ENCODE results near the gene VTN.

Gene VTN

DNA sequence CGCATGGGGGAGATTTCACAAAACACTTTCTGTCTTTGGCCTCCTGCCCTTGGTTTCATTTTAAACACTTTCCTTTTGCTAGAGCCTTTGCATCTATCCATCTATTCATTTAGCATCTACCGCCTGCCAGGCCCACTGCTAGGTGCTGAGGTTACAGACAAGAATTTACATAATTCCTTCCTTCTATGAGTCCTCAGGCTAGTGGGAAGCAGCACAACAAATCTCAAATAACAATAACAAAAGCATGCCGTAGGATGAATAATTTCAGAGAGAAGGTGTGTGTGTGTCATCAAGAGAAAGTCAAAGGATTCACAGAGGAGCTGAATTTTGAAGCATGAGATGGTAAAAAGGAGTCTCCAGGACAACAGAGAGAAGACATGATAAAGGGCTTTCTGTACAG lies 42.0 kb upstream of the VTN start:
- Histone ChIP-seq H4K12ac (ENCODE audit: low read depth, low read length) (no peak overlapping the region), H4K8ac (ENCODE audit: low read depth, low read length) (no peak overlapping the region), H3K36me3 (ENCODE audit: control insufficient read depth in 1 of 2, insufficient read depth in 2 of 2, low read length in 2 of 2) (no peaks in the 10 kb centered on the region), H3K4me2 (ENCODE audit: low read length) (no peak overlapping the region), H3K9me3 (ENCODE audit: insufficient read depth, low read depth, low read length) (no peaks in the 10 kb centered on the region), H2BK120ac (ENCODE audit: insufficient read depth, low read length, poor library complexity) (no peak overlapping the region), H3K9ac (ENCODE audit: low read length) (no peak overlapping the region), H3K4ac (ENCODE audit: low read depth, low read length) (no peak overlapping the region), H3K4me1 (ENCODE audit: control insufficient read depth in 1 of 2, insufficient read depth in 2 of 2, low read length in 2 of 2) (peaks cover 0 to 7% of the 10 kb centered on the region in 2 experiments), H3K23ac (ENCODE audit: low read length) (no peak overlapping the region), H2AFZ (ENCODE audit: insufficient read depth, low read length, poor library complexity) (no peak overlapping the region), H3K79me1 (ENCODE audit: low read length) (no peaks in the 10 kb centered on the region), H3K27me3 (ENCODE audit: insufficient read depth, low read length) (no peaks in the 10 kb centered on the region), H3K79me2 (ENCODE audit: control insufficient read depth, insufficient read depth, low read length, poor library complexity) (no peaks in the 10 kb centered on the region), H2BK12ac (ENCODE audit: low read length) (no peak overlapping the region), H3K14ac (ENCODE audit: low read length) (no peak overlapping the region), H3K18ac (ENCODE audit: low read length) (no peak overlapping the region), H4K91ac (ENCODE audit: low read depth, low read length) (no peak overlapping the region), H3K4me3 (ENCODE audit: low read depth, low read length) (no peak overlapping the region), H2BK5ac (ENCODE audit: low read depth, low read length, poor library complexity) (no peak overlapping the region), H2AK5ac (ENCODE audit: low read length) (no peak overlapping the region), H3K27ac (ENCODE audit: low read depth, low read length) (no peak overlapping the region)
- DNase-seq: no peak
- WGBS (ENCODE audit: extremely low coverage, insufficient coverage, insufficient read length): no CpG with 5 or more reads among the region's 3 CpGs

DNA sequence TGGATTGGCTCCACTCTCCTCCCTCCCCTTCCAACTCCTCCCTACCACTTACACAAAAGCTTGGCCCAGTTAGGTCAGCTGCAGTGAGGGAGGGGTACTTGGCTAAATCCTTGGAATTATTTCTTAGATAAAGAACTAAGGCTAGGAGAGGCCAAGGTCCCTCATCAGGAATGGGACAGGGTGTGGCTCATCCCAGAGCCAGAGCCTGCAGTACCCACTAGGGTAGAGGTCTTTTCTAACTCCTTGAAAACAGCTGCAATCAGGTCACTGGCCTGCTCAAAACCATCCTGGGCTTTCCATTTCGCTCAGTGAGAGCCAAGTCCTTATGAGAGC lies 37.8 kb upstream of the VTN start:
- Histone ChIP-seq H3K4me1 (ENCODE audit: control insufficient read depth in 1 of 2, insufficient read depth in 2 of 2, low read length in 2 of 2) (peaks cover 10 to 19% of the 10 kb centered on the region in 2 experiments), H2BK12ac (ENCODE audit: low read length) (no peak overlapping the region), H2BK5ac (ENCODE audit: low read depth, low read length, poor library complexity) (peak overlapping the region; percentile 3), H2AK5ac (ENCODE audit: low read length) (no peak overlapping the region), H3K9ac (ENCODE audit: low read length) (no peak overlapping the region), H2BK120ac (ENCODE audit: insufficient read depth, low read length, poor library complexity) (no peak overlapping the region), H3K4me2 (ENCODE audit: low read length) (no peak overlapping the region), H4K91ac (ENCODE audit: low read depth, low read length) (peak overlapping the region; percentile 33), H3K23ac (ENCODE audit: low read length) (no peak overlapping the region), H3K79me2 (ENCODE audit: control insufficient read depth, insufficient read depth, low read length, poor library complexity) (peaks cover 3% of the 10 kb centered on the region), H3K79me1 (ENCODE audit: low read length) (peaks cover 4% of the 10 kb centered on the region), H3K27me3 (ENCODE audit: insufficient read depth, low read length) (no peaks in the 10 kb centered on the region), H3K27ac (ENCODE audit: low read depth, low read length) (no peak overlapping the region), H3K18ac (ENCODE audit: low read length) (no peak overlapping the region), H4K12ac (ENCODE audit: low read depth, low read length) (no peak overlapping the region), H3K4ac (ENCODE audit: low read depth, low read length) (no peak overlapping the region), H3K14ac (ENCODE audit: low read length) (no peak overlapping the region), H3K9me3 (ENCODE audit: insufficient read depth, low read depth, low read length) (no peaks in the 10 kb centered on the region), H3K4me3 (ENCODE audit: low read depth, low read length) (no peak overlapping the region), H4K8ac (ENCODE audit: low read depth, low read length) (no peak overlapping the region), H3K36me3 (ENCODE audit: control insufficient read depth in 1 of 2, insufficient read depth in 2 of 2, low read length in 2 of 2) (no peaks in the 10 kb centered on the region), H2AFZ (ENCODE audit: insufficient read depth, low read length, poor library complexity) (no peak overlapping the region)
- no CpG with 5 or more reads among the region's 1 CpG for WGBS (ENCODE audit: extremely low coverage, insufficient coverage, insufficient read length)
- no peak for DNase-seq

DNA sequence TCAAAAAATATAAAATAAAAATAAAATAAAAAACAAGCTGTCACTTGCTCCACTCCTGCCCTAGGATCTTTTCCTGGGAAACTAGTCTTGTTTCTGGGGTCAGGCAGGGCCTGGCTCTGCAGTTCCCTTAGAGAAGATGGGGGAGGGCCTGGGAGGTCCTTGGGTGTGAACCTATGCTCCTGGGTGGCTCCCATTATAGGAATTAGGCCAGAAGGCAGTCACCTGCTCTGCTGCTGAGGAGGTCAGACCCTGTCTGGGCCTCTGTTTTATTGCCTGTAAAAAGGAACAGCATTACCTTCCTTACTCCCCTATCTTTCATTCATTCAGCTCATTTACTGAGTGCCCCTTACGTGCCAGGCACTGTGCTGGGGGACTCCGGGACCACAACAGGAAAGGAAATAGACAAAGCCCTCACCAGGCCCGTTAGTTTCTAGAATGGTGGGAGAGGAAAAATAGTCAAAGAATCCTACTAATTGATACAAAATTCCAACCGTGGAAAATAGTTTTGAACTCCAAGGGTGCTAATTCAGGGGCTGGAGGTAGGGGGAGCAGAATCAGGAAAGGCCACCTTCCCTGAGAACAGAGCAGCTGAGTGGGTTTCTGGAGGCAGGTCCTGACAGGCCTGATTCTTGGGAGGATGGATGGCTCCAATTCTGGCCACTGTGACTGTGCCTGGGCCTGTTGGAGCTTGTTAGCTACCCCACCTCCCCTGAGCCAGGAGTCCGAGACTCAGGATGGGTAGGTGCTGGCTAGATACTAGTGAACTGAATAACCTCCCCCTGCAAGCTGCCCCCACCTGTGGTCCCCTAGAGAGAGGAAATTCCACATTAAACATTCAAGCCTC lies 37.2 kb upstream of the VTN start:
- Histone ChIP-seq H3K4me1 (ENCODE audit: control insufficient read depth in 1 of 2, insufficient read depth in 2 of 2, low read length in 2 of 2) (peaks cover 10 to 19% of the 10 kb centered on the region in 2 experiments), H3K18ac (ENCODE audit: low read length) (no peak overlapping the region), H3K27ac (ENCODE audit: low read depth, low read length) (no peak overlapping the region), H2BK120ac (ENCODE audit: insufficient read depth, low read length, poor library complexity) (no peak overlapping the region), H3K23ac (ENCODE audit: low read length) (no peak overlapping the region), H2AK5ac (ENCODE audit: low read length) (no peak overlapping the region), H4K8ac (ENCODE audit: low read depth, low read length) (no peak overlapping the region), H3K14ac (ENCODE audit: low read length) (no peak overlapping the region), H3K79me2 (ENCODE audit: control insufficient read depth, insufficient read depth, low read length, poor library complexity) (peaks cover 3% of the 10 kb centered on the region), H3K4me2 (ENCODE audit: low read length) (no peak overlapping the region), H4K12ac (ENCODE audit: low read depth, low read length) (no peak overlapping the region), H3K4ac (ENCODE audit: low read depth, low read length) (no peak overlapping the region), H3K27me3 (ENCODE audit: insufficient read depth, low read length) (no peaks in the 10 kb centered on the region), H3K4me3 (ENCODE audit: low read depth, low read length) (no peak overlapping the region), H3K36me3 (ENCODE audit: control insufficient read depth in 1 of 2, insufficient read depth in 2 of 2, low read length in 2 of 2) (peaks cover 0 to 1% of the 10 kb centered on the region in 2 experiments), H3K79me1 (ENCODE audit: low read length) (peaks cover 4% of the 10 kb centered on the region), H3K9ac (ENCODE audit: low read length) (no peak overlapping the region), H2BK12ac (ENCODE audit: low read length) (no peak overlapping the region), H4K91ac (ENCODE audit: low read depth, low read length) (peak overlapping the region; percentile 1), H3K9me3 (ENCODE audit: insufficient read depth, low read depth, low read length) (no peaks in the 10 kb centered on the region), H2AFZ (ENCODE audit: insufficient read depth, low read length, poor library complexity) (no peak overlapping the region), H2BK5ac (ENCODE audit: low read depth, low read length, poor library complexity) (no peak overlapping the region)
- peak in 1 of 2 donors; percentile 35 for DNase-seq
- no CpG with 5 or more reads among the region's 5 CpGs for WGBS (ENCODE audit: extremely low coverage, insufficient coverage, insufficient read length)

DNA sequence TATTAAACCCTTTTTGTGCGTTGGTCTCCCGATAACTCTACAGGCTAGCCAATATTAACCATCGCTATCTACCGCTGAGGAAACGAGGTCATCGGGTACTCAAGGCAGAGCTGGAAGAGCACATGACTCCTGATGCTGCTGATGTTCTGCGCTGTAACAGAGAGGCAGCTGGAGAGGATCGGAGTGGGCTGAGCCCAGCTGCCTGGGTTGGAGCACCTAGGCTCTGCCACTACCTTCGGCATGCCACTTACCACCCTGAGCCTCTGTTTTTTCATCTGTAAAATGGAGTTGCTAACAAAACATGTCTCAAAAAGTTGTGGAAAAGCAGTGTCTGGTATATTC lies 36.3 kb upstream of the VTN start:
- Histone ChIP-seq H3K9me3 (ENCODE audit: insufficient read depth, low read depth, low read length) (no peaks in the 10 kb centered on the region), H3K9ac (ENCODE audit: low read length) (peak overlapping the region; percentile 28), H3K79me2 (ENCODE audit: control insufficient read depth, insufficient read depth, low read length, poor library complexity) (peaks cover 3% of the 10 kb centered on the region), H3K27me3 (ENCODE audit: insufficient read depth, low read length) (no peaks in the 10 kb centered on the region), H2BK12ac (ENCODE audit: low read length) (no peak overlapping the region), H4K8ac (ENCODE audit: low read depth, low read length) (no peak overlapping the region), H4K91ac (ENCODE audit: low read depth, low read length) (peak overlapping the region; percentile 5), H3K4me3 (ENCODE audit: low read depth, low read length) (no peak overlapping the region), H3K4me2 (ENCODE audit: low read length) (peak overlapping the region; percentile 86), H2AFZ (ENCODE audit: insufficient read depth, low read length, poor library complexity) (no peak overlapping the region), H3K18ac (ENCODE audit: low read length) (no peak overlapping the region), H3K4me1 (ENCODE audit: control insufficient read depth in 1 of 2, insufficient read depth in 2 of 2, low read length in 2 of 2) (peaks cover 10 to 22% of the 10 kb centered on the region in 2 experiments), H3K4ac (ENCODE audit: low read depth, low read length) (no peak overlapping the region), H3K27ac (ENCODE audit: low read depth, low read length) (no peak overlapping the region), H2BK5ac (ENCODE audit: low read depth, low read length, poor library complexity) (no peak overlapping the region), H2AK5ac (ENCODE audit: low read length) (no peak overlapping the region), H4K12ac (ENCODE audit: low read depth, low read length) (no peak overlapping the region), H3K79me1 (ENCODE audit: low read length) (peaks cover 4% of the 10 kb centered on the region), H2BK120ac (ENCODE audit: insufficient read depth, low read length, poor library complexity) (no peak overlapping the region), H3K23ac (ENCODE audit: low read length) (no peak overlapping the region), H3K14ac (ENCODE audit: low read length) (no peak overlapping the region), H3K36me3 (ENCODE audit: control insufficient read depth in 1 of 2, insufficient read depth in 2 of 2, low read length in 2 of 2) (peaks cover 0 to 2% of the 10 kb centered on the region in 2 experiments)
- no CpG with 5 or more reads among the region's 9 CpGs for WGBS (ENCODE audit: extremely low coverage, insufficient coverage, insufficient read length)
- no peak for DNase-seq
